ENCODE data around the gene MCTP1. TPM values are rescaled to one million over a fixed set of nuclear protein-coding genes. Genes with fewer than 3 reads are reported as not detected.

MCTP1 gene
- total RNA-seq, 4 donors from 2014 or later: 27.2 to 238 (median 54.5) TPM

GRCh38 chr5:95256446-95256845, 28.4 kb downstream of the MCTP1 start:
- TF ChIP-seq CTCF (IDR thresholded peaks at IDR 0.05): no peak
- DNase-seq (ENCODE audit: low spot score) (no peak), ATAC-seq (ENCODE audit: low FRiP score) (no peak)

- no peak for TF ChIP-seq CTCF (IDR thresholded peaks at IDR 0.05)
- DNase-seq (ENCODE audit: low spot score) (no peak), ATAC-seq (ENCODE audit: low FRiP score) (no peak)
These were observed 32.1 kb downstream of the MCTP1 start for GRCh38 chr5:95252801-95253200.

- DNase-seq (ENCODE audit: low spot score) (no peak), ATAC-seq (ENCODE audit: low FRiP score) (no peak)
- no peak for TF ChIP-seq CTCF (IDR thresholded peaks at IDR 0.05)
These were observed 33.7 kb downstream of the MCTP1 start for GRCh38 chr5:95251185-95251584.

GRCh38 chr5:95244479-95244878, 40.4 kb downstream of the MCTP1 start:
- DNase-seq (ENCODE audit: low spot score) (no peak), ATAC-seq (ENCODE audit: low FRiP score) (no peak)
- TF ChIP-seq CTCF (IDR thresholded peaks at IDR 0.05): no peak

GRCh38 chr5:95241635-95242034, 43.3 kb downstream of the MCTP1 start:
- ATAC-seq (ENCODE audit: low FRiP score) (no peak), DNase-seq (ENCODE audit: low spot score) (no peak)
- TF ChIP-seq CTCF (IDR thresholded peaks at IDR 0.05): no peak

GRCh38 chr5:95241161-95241560, 43.7 kb downstream of the MCTP1 start:
- DNase-seq (ENCODE audit: low spot score) (no peak), ATAC-seq (ENCODE audit: low FRiP score) (no peak)
- TF ChIP-seq CTCF (IDR thresholded peaks at IDR 0.05): no peak

GRCh38 chr5:95238560-95239325, 46.2 kb downstream of the MCTP1 start:
- DNase-seq (ENCODE audit: low spot score) (no peak), ATAC-seq (ENCODE audit: low FRiP score) (no peak)
- no peak for TF ChIP-seq CTCF (IDR thresholded peaks at IDR 0.05)

Measured in omental fat pad (tissue), 4 donors.